Stimulated activated CD8-positive, alpha-beta memory T cell treated with anti-CD3 and anti-CD28 coated beads, Interleukin-2, amount 100 ng/mL, for 1 hour (primary cell): Measurements from ENCODE around the gene PAN2.
"Not testable (repeated sequence)": the region's sequence is repeated elsewhere in the genome, so short reads cannot be mapped to it uniquely, and the experiment has no call there.

Source experiments
- DNase-seq, 2 donors: peaks; one replicate each; pipeline ENCODE4 v3.0.0-alpha.2; 2020; ENCODE audit warnings: low read depth in 2 of 2

The PAN2 gene

GRCh38 chr12:56311003-56311402 lies 22.8 kb downstream of the PAN2 start:
- no peak for DNase-seq

GRCh38 chr12:56308714-56309113 lies 25.1 kb downstream of the PAN2 start:
- DNase-seq: no peak

- no peak for DNase-seq
Measured at GRCh38 chr12:56307221-56307965, 26.4 kb downstream of the PAN2 start.

- DNase-seq: no peak
Measured at GRCh38 chr12:56304872-56305590, 28.8 kb downstream of the PAN2 start.

- no peak for DNase-seq
Measured at GRCh38 chr12:56304276-56304675, 29.5 kb downstream of the PAN2 start.

GRCh38 chr12:56300644-56301464 lies 32.9 kb downstream of the PAN2 start:
- DNase-seq: no peak

GRCh38 chr12:56299853-56300643 lies 33.8 kb downstream of the PAN2 start, which contains the start of gene CS:
TSS of gene CS (minus strand) at chr12:56300330. CDS start at chr12:56300201, 129 bp downstream.
- peak; percentile 94 to 97 for DNase-seq

- no peak for DNase-seq
Measured at GRCh38 chr12:56299308-56299852, 34.4 kb downstream of the PAN2 start.

- DNase-seq: no peak
Measured at GRCh38 chr12:56298828-56299227, 35.0 kb downstream of the PAN2 start.

- DNase-seq: no peak
Measured at GRCh38 chr12:56297400-56297799, 36.4 kb downstream of the PAN2 start.

- DNase-seq: no peak
Measured at GRCh38 chr12:56296295-56296694, 37.5 kb downstream of the PAN2 start.

- DNase-seq: no peak
Measured at GRCh38 chr12:56293795-56294194, 40.0 kb downstream of the PAN2 start.

- DNase-seq: no peak
Measured at GRCh38 chr12:56288705-56289387, 45.0 kb downstream of the PAN2 start.

- no peak for DNase-seq
Measured at GRCh38 chr12:56286044-56286830, 47.6 kb downstream of the PAN2 start.

- not testable (repeated sequence) for DNase-seq
Measured at GRCh38 chr12:56284263-56284662, 49.5 kb downstream of the PAN2 start.

- no peak for DNase-seq
Measured at GRCh38 chr12:56282579-56282978, 51.2 kb downstream of the PAN2 start.

GRCh38 chr12:56282030-56282429 lies 51.8 kb downstream of the PAN2 start:
- no peak for DNase-seq

GRCh38 chr12:56280849-56281248 lies 53.0 kb downstream of the PAN2 start:
- DNase-seq: no peak

- no peak for DNase-seq
Measured at GRCh38 chr12:56278905-56279304, 54.9 kb downstream of the PAN2 start.

GRCh38 chr12:56274299-56274698 lies 59.5 kb downstream of the PAN2 start:
- DNase-seq: no peak
